Osteocyte (in vitro differentiated cells): ENCODE results near the gene LIMS1. TPM values are rescaled to one million over a fixed set of nuclear protein-coding genes. Genes with fewer than 3 reads are reported as not detected.
A peak's percentile ranks its signal among the peaks of the same experiment; 100 is the strongest.

Experiments used
- DNase-seq: peaks from one replicate; pipeline ENCODE4 v3.0.0; 2021; ENCODE audit warnings: mixed read lengths; ENCODE audit not compliant: unreplicated experiment; ENCODE audit errors: extremely low spot score
- H3K27ac Mint-ChIP-seq: one replicate; pipeline ENCODE4 v1.8.0; 2021; ENCODE audit warnings: mild to moderate bottlenecking, mixed read lengths; ENCODE audit not compliant: unreplicated experiment
- H3K27me3 Mint-ChIP-seq: one replicate; pipeline ENCODE4 v1.8.0; 2021; ENCODE audit warnings: mixed read lengths; ENCODE audit not compliant: unreplicated experiment
- H3K36me3 Mint-ChIP-seq: one replicate; pipeline ENCODE4 v1.8.0; 2021; ENCODE audit warnings: mixed read lengths; ENCODE audit not compliant: unreplicated experiment
- H3K4me1 Mint-ChIP-seq: one replicate; pipeline ENCODE4 v1.8.0; 2021; ENCODE audit warnings: mixed read lengths; ENCODE audit not compliant: unreplicated experiment
- H3K4me3 Mint-ChIP-seq: one replicate; pipeline ENCODE4 v1.8.0; 2021; ENCODE audit warnings: mild to moderate bottlenecking, moderate library complexity, mixed read lengths; ENCODE audit not compliant: unreplicated experiment
- H3K9me3 Mint-ChIP-seq: one replicate; pipeline ENCODE4 v1.8.0; 2021; ENCODE audit warnings: mixed read lengths; ENCODE audit not compliant: unreplicated experiment
- total RNA-seq: library from RNA; stranded (reverse); gene quantifications from 2 replicates; pipeline ENCODE4 v1.2.1, GENCODE V29; 2021
- TF ChIP-seq, protein P1 (sequence below): fragments of 200-600 bp; sonication (generic); IDR thresholded peaks from 2 replicates; pipeline ENCODE4 v1.5.0; 2021; ENCODE audit warnings: antibody characterized with exemption, mild to moderate bottlenecking, moderate library complexity

Gene LIMS1
- total RNA-seq, 1 donor from 2014 or later: 74.4 TPM

DNA sequence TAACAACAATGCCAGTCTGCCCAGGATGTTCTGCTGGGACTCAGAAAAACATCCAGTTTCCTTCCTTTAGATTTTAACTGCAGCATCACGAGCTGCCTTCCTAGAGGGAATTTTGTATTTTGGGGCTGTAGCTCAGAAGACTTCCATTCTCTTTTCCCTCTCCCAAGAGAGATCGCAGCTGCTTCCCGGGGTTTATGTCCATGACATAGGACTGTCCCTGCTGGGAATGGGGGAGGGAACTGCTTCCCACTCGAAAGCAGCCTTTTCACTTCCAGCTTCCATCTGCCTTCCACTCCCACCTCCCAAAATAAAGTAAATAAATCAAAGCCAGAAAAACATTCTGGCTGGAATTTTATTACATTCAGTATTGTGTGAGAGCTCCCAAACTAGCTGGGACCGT, 52.4 kb downstream of the LIMS1 start:
- TF ChIP-seq, protein P1, sequence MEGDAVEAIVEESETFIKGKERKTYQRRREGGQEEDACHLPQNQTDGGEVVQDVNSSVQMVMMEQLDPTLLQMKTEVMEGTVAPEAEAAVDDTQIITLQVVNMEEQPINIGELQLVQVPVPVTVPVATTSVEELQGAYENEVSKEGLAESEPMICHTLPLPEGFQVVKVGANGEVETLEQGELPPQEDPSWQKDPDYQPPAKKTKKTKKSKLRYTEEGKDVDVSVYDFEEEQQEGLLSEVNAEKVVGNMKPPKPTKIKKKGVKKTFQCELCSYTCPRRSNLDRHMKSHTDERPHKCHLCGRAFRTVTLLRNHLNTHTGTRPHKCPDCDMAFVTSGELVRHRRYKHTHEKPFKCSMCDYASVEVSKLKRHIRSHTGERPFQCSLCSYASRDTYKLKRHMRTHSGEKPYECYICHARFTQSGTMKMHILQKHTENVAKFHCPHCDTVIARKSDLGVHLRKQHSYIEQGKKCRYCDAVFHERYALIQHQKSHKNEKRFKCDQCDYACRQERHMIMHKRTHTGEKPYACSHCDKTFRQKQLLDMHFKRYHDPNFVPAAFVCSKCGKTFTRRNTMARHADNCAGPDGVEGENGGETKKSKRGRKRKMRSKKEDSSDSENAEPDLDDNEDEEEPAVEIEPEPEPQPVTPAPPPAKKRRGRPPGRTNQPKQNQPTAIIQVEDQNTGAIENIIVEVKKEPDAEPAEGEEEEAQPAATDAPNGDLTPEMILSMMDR: no peak
- Mint-ChIP-seq H3K4me1 (peaks cover 71% of the 10 kb centered on the region), H3K9me3 (no peaks in the 10 kb centered on the region), H3K27me3 (no peaks in the 10 kb centered on the region), H3K36me3 (peaks cover 2% of the 10 kb centered on the region), H3K27ac (peak overlapping the region; percentile 85), H3K4me3 (no peak overlapping the region)
- DNase-seq: no peak

DNA sequence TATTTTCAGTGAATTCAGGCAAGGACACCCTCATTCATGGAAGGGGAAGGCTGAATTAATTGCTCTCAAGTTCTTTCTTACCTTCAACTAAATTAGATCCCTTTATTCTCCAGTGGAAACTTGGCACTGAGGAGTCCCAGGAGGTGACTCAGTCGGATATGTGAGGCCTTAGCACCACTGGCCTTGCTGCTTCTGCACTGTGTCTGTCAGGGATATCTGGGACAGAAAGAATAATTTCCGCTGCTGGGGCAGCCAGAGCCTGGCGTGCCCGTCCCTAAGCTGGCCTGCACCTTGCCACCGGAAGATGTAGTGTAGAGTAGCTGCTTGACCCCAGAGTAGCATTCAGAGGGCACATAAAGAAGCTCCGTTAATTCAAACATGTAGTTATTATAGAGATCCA, 53.4 kb downstream of the LIMS1 start:
- Mint-ChIP-seq H3K36me3 (peaks cover 2% of the 10 kb centered on the region), H3K4me3 (no peak overlapping the region), H3K27me3 (no peaks in the 10 kb centered on the region), H3K27ac (peak overlapping the region; percentile 85), H3K4me1 (peaks cover 76% of the 10 kb centered on the region), H3K9me3 (no peaks in the 10 kb centered on the region)
- no peak for DNase-seq
- TF ChIP-seq, protein P1: no peak

DNA sequence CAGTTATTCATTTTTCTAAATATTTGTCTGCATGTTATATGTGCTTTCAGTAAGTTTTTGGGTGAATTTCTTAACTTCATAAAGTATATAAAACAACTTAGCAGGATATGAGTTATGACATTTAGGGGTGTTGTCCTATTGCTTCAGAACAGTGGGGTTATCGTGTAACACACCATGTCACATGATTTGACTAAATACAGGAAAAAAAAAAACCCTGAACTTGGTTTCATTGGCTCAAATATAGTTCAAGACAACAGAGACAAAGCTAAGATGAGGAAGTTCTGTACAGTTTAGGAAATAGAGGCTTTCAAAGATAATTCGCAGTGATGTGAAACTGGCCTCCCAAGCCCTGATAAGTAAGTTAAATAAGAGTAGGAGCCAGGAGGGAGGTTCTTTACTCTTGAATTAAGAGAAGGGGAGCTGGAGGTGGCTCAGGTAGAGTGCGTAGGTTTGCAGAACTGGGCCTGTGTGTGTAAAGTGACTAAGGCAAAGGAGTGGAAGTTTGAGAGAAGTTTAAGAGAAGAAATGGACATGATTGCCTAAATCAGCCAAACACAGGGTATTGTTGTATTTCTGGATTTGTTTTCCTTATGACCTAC, 53.9 kb downstream of the LIMS1 start:
- Mint-ChIP-seq H3K9me3 (no peaks in the 10 kb centered on the region), H3K4me3 (no peak overlapping the region)

DNA sequence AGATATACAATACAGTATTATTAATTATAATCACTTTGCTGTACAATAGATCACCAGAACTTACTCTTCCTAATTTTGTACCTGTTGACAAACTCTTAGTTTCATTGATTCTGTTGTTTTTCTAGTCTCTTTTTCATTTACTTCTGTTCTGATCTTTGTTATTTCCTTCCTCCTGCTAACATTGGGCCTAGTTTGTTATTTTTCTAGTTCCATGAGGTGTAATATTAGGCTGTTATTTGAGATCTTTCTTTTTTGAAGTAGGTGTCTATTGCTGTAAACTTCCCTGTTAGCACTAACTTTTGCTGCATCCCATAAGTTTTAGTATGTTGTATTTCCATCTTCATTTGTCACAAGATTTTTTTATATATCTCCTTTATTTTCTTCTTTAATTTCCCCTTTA, 55.1 kb downstream of the LIMS1 start:
- Mint-ChIP-seq H3K4me3 (no peak overlapping the region), H3K9me3 (no peaks in the 10 kb centered on the region), H3K27me3 (no peaks in the 10 kb centered on the region), H3K4me1 (peaks cover 87% of the 10 kb centered on the region), H3K27ac (peak overlapping the region; percentile 66), H3K36me3 (peaks cover 2% of the 10 kb centered on the region)
- TF ChIP-seq, protein P1: no peak
- no peak for DNase-seq

More for the DNA sequence above, 53.9 kb downstream of the LIMS1 start:
- TF ChIP-seq, protein P1: no peak
- Mint-ChIP-seq H3K36me3 (peaks cover 2% of the 10 kb centered on the region), H3K27me3 (no peaks in the 10 kb centered on the region), H3K4me1 (peaks cover 82% of the 10 kb centered on the region), H3K27ac (peak overlapping the region; percentile 85)
- DNase-seq: no peak

DNA sequence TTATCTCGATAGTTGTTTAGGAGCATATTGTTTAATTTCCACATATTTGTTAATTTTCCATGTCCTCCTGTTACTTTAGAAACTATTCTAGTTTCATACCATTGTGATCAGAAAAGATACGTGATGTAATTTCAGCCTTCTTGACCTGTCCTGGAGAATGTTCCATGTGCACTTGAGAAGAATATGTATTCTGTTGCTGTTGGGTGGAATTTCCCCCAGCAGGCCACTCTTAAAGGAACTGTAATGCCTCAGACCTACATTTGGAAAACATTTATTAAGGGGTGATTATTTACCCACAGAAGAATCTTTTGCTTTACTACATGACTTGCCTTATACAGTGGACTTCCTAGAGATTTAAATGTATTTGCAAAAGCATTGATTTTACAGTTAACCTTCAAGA, 55.5 kb downstream of the LIMS1 start:
- Mint-ChIP-seq H3K4me3 (no peak overlapping the region), H3K4me1 (peaks cover 89% of the 10 kb centered on the region), H3K27ac (peak overlapping the region; percentile 66), H3K36me3 (peaks cover 2% of the 10 kb centered on the region), H3K27me3 (no peaks in the 10 kb centered on the region), H3K9me3 (no peaks in the 10 kb centered on the region)
- DNase-seq: no peak
- TF ChIP-seq, protein P1: no peak
